SK-N-SH treated with all-trans-retinoic acid at 6 μM for 48 hours (cell line): ENCODE measurements around the gene ERO1A.

Source experiments
- ATAC-seq: fragments of 200-7000 bp; cut with Tn5 transposase; 3 replicates; pipeline ENCODE4 v1.9.1; 2020; ENCODE audit warnings: mild to moderate bottlenecking, moderate library complexity
- ARNTL ChIP-seq: fragments of 450-650 bp; formaldehyde crosslinking; IDR thresholded peaks from 2 replicates; pipeline ENCODE4 v1.5.0; 2020; ENCODE audit warnings: low read depth, mild to moderate bottlenecking, moderate library complexity, borderline replicate concordance
- BACH2 ChIP-seq: fragments of 250-450 bp; sonication (Bioruptor Pico); IDR thresholded peaks from 2 replicates; pipeline ENCODE4 v1.9.0; 2021; ENCODE audit warnings: mild to moderate bottlenecking, borderline replicate concordance
- CSRNP3 ChIP-seq: fragments of 250-450 bp; sonication (Bioruptor Pico); IDR thresholded peaks from 2 replicates; pipeline ENCODE4 v1.5.1; 2021; ENCODE audit warnings: mild to moderate bottlenecking, moderate library complexity
- ESRRG ChIP-seq: fragments of 250-450 bp; sonication (Bioruptor Pico); IDR thresholded peaks from 2 replicates; pipeline ENCODE4 v1.6.1; 2021; ENCODE audit warnings: mild to moderate bottlenecking
- GLIS3 ChIP-seq: fragments of 250-450 bp; sonication (Bioruptor Pico); IDR thresholded peaks from 2 replicates; pipeline ENCODE4 v1.5.0; 2020; ENCODE audit warnings: mild to moderate bottlenecking, moderate library complexity
- ISL1 ChIP-seq: fragments of 250-450 bp; sonication (Bioruptor Pico); IDR thresholded peaks from 2 replicates; pipeline ENCODE4 v2.1.2; 2022; ENCODE audit warnings: mild to moderate bottlenecking, moderate library complexity
- OSR1 ChIP-seq: fragments of 250-450 bp; sonication (Bioruptor Pico); IDR thresholded peaks from 2 replicates; pipeline ENCODE4 v1.8.0; 2022; ENCODE audit warnings: moderate library complexity, mild to moderate bottlenecking, inconsistent platforms
- PATZ1 ChIP-seq: fragments of 250-450 bp; sonication (Bioruptor Pico); IDR thresholded peaks from 2 replicates; pipeline ENCODE4 v1.8.0; 2020; ENCODE audit warnings: mild to moderate bottlenecking, moderate library complexity, borderline replicate concordance
- PPARA ChIP-seq: fragments of 250-450 bp; sonication (Bioruptor Pico); IDR thresholded peaks from 2 replicates; pipeline ENCODE4 v1.5.0; 2020; ENCODE audit warnings: mild to moderate bottlenecking, borderline replicate concordance
- RARB ChIP-seq: fragments of 250-450 bp; sonication (Bioruptor Pico); IDR thresholded peaks from 2 replicates; pipeline ENCODE4 v1.8.0; 2021; ENCODE audit warnings: mild to moderate bottlenecking, moderate library complexity
- SNAI2 ChIP-seq: fragments of 250-450 bp; sonication (Bioruptor Pico); IDR thresholded peaks from 2 replicates; pipeline ENCODE4 v1.5.0; 2020; ENCODE audit warnings: mild to moderate bottlenecking, moderate library complexity
- TCF4 ChIP-seq: fragments of 250-450 bp; sonication (Bioruptor Pico); IDR thresholded peaks from 2 replicates; pipeline ENCODE4 v1.8.0; 2021; ENCODE audit warnings: mild to moderate bottlenecking, moderate library complexity, borderline replicate concordance
- TOX ChIP-seq: fragments of 250-450 bp; sonication (Bioruptor Pico); IDR thresholded peaks from 2 replicates; pipeline ENCODE4 v1.8.0; 2021; ENCODE audit warnings: mild to moderate bottlenecking, moderate library complexity, borderline replicate concordance
- TSHZ2 ChIP-seq: fragments of 250-450 bp; sonication (Bioruptor Pico); IDR thresholded peaks from 2 replicates; pipeline ENCODE4 v1.5.0; 2020; ENCODE audit warnings: mild to moderate bottlenecking, moderate library complexity
- ZFP3 ChIP-seq: fragments of 250-450 bp; sonication (Bioruptor Pico); IDR thresholded peaks from 2 replicates; pipeline ENCODE4 v1.5.0; 2020; ENCODE audit warnings: mild to moderate bottlenecking, moderate library complexity
- ZFP30 ChIP-seq: fragments of 450-650 bp; formaldehyde crosslinking; IDR thresholded peaks from 2 replicates; pipeline ENCODE4 v1.5.0; 2022; ENCODE audit warnings: mild to moderate bottlenecking, moderate library complexity
- ZNF565 ChIP-seq: fragments of 450-650 bp; formaldehyde crosslinking; conservative IDR thresholded peaks from 2 replicates; pipeline ENCODE4 v1.5.0; 2020; ENCODE audit warnings: low read depth, mild to moderate bottlenecking, moderate library complexity
- ZNF70 ChIP-seq: fragments of 450-650 bp; formaldehyde crosslinking; IDR thresholded peaks from 2 replicates; pipeline ENCODE4 v1.5.0; 2020; ENCODE audit warnings: mild to moderate bottlenecking, moderate library complexity
- ZNF8 ChIP-seq: fragments of 450-650 bp; formaldehyde crosslinking; IDR thresholded peaks from 2 replicates; pipeline ENCODE4 v1.5.0; 2020; ENCODE audit warnings: mild to moderate bottlenecking, moderate library complexity
- TF ChIP-seq, protein P1 (sequence below): fragments of 250-450 bp; sonication (Bioruptor Pico); IDR thresholded peaks from 2 replicates; pipeline ENCODE4 v1.8.0; 2021; ENCODE audit warnings: low read depth, mild to moderate bottlenecking, moderate library complexity, borderline replicate concordance
- TF ChIP-seq, protein P2 (sequence below): fragments of 250-450 bp; sonication (Bioruptor Pico); IDR thresholded peaks from 2 replicates; pipeline ENCODE4 v1.5.1; 2020; ENCODE audit warnings: low read depth, mild to moderate bottlenecking, moderate library complexity

Gene ERO1A

DNA sequence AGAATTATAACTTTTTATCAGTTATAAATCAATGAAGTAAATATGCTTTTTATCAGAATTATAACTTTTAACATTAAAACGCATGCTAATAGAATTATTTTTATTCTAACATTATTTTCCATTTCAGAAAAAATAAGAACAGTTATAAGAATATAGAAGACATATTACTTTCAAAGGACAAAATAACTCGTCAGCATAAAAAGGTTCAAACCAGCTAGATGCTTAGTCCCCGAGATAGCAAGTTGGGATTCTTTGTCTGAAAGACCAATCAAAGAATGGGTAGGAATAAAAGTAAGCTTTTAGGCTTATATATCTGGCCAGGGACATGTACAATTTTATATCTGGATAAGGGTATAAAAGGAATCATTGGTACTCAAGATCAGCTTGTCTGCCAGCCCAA lies 76.8 kb downstream of the ERO1A start:
- ATAC-seq, result no peak
- no peak for TF ChIP-seq PATZ1 (CRISPR knock-in tag)
- no peak for TF ChIP-seq TCF4 (CRISPR knock-in tag)
- TF ChIP-seq BACH2 (CRISPR knock-in tag), result no peak
- TF ChIP-seq GLIS3 (CRISPR knock-in tag), result no peak
- no peak for TF ChIP-seq ZNF8 (CRISPR knock-in tag)
- no peak for TF ChIP-seq TOX (CRISPR knock-in tag)
- TF ChIP-seq PPARA (CRISPR knock-in tag), result no peak
- no peak for TF ChIP-seq ARNTL (CRISPR knock-in tag)
- TF ChIP-seq OSR1 (CRISPR knock-in tag), result no peak
- no peak for TF ChIP-seq ZNF565 (CRISPR knock-in tag)
- no peak for TF ChIP-seq ESRRG (CRISPR knock-in tag)
- TF ChIP-seq, protein P1, sequence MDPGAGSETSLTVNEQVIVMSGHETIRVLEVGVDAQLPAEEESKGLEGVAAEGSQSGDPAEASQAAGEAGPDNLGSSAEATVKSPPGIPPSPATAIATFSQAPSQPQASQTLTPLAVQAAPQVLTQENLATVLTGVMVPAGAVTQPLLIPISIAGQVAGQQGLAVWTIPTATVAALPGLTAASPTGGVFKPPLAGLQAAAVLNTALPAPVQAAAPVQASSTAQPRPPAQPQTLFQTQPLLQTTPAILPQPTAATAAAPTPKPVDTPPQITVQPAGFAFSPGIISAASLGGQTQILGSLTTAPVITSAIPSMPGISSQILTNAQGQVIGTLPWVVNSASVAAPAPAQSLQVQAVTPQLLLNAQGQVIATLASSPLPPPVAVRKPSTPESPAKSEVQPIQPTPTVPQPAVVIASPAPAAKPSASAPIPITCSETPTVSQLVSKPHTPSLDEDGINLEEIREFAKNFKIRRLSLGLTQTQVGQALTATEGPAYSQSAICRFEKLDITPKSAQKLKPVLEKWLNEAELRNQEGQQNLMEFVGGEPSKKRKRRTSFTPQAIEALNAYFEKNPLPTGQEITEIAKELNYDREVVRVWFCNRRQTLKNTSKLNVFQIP, result no peak
- no peak for TF ChIP-seq ZFP30

- ATAC-seq, result no peak
- TF ChIP-seq TSHZ2 (CRISPR knock-in tag) (no peak), ARNTL (CRISPR knock-in tag) (no peak), ZFP30 (no peak), RARB (CRISPR knock-in tag) (no peak), ESRRG (CRISPR knock-in tag) (no peak), TOX (CRISPR knock-in tag) (no peak), ZFP3 (CRISPR knock-in tag) (no peak), CSRNP3 (CRISPR knock-in tag) (no peak), ZNF565 (CRISPR knock-in tag) (no peak), SNAI2 (no peak)
- TF ChIP-seq, protein P2, sequence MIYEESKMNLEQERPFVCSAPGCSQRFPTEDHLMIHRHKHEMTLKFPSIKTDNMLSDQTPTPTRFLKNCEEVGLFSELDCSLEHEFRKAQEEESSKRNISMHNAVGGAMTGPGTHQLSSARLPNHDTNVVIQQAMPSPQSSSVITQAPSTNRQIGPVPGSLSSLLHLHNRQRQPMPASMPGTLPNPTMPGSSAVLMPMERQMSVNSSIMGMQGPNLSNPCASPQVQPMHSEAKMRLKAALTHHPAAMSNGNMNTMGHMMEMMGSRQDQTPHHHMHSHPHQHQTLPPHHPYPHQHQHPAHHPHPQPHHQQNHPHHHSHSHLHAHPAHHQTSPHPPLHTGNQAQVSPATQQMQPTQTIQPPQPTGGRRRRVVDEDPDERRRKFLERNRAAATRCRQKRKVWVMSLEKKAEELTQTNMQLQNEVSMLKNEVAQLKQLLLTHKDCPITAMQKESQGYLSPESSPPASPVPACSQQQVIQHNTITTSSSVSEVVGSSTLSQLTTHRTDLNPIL (CRISPR knock-in tag), result no peak
Observed at GRCh38 chr14:52610187-52610586, 85.2 kb downstream of the ERO1A start.

- ATAC-seq, result no peak
- TF ChIP-seq ARNTL (CRISPR knock-in tag) (no peak), ISL1 (CRISPR knock-in tag) (no peak), GLIS3 (CRISPR knock-in tag) (no peak), TOX (CRISPR knock-in tag) (no peak), CSRNP3 (CRISPR knock-in tag) (no peak), ZNF70 (CRISPR knock-in tag) (no peak), ZNF8 (CRISPR knock-in tag) (no peak), TCF4 (CRISPR knock-in tag) (no peak)
- TF ChIP-seq, protein P2 (CRISPR knock-in tag), result no peak
- TF ChIP-seq, protein P1, result no peak
Observed at GRCh38 chr14:52609445-52610044, 85.8 kb downstream of the ERO1A start.
